Measurements from ENCODE around the gene CUL1.

- no peak for TF ChIP-seq CTCF (IDR thresholded peaks at IDR 0.05; ENCODE audit: extremely low read depth in 1 of 2, insufficient read depth in 1 of 2, low read depth in 1 of 2, low read length in 2 of 2)
- TF ChIP-seq POLR2AphosphoS5 (IDR thresholded peaks at IDR 0.05; ENCODE audit: insufficient read depth, low read depth, low read length): no peak
- no peak for TF ChIP-seq POLR2A (IDR thresholded peaks at IDR 0.05; ENCODE audit: low read depth, low read length)
- TF ChIP-seq FOS (IDR thresholded peaks at IDR 0.05; ENCODE audit: borderline replicate concordance, insufficient read depth, low read length): peak; percentile 33
- no peak for TF ChIP-seq EZH2 (IDR thresholded peaks at IDR 0.05; ENCODE audit: borderline replicate concordance, low read depth, low read length, severe bottlenecking)
- no peak for TF ChIP-seq MYC (IDR thresholded peaks at IDR 0.05; ENCODE audit: low read depth, low read length)
- TF ChIP-seq JUN (IDR thresholded peaks at IDR 0.05; ENCODE audit: borderline replicate concordance, insufficient read depth, insufficient read length, low read depth): no peak
- no peak for TF ChIP-seq GATA2 (IDR thresholded peaks at IDR 0.05; ENCODE audit: insufficient read depth, insufficient read length, low read depth, low read length)
- TF ChIP-seq MAX (IDR thresholded peaks at IDR 0.05; ENCODE audit: insufficient read depth, insufficient read length): no peak
Measured at GRCh38 chr7:148819697-148820360, 121.1 kb downstream of the CUL1 start.
